K562 (cell line): ENCODE data around the gene TBC1D7. TPM values are rescaled to one million over a fixed set of nuclear protein-coding genes. Genes with fewer than 3 reads are reported as not detected.

Experiments
- C11orf30 ChIP-seq: fragments of 450-650 bp; IDR thresholded peaks from 2 replicates; pipeline ENCODE4 v1.6.1; 2016; ENCODE audit warnings: low read depth, mild to moderate bottlenecking
- CBFB ChIP-seq: sonication (generic); formaldehyde crosslinking; IDR thresholded peaks from 2 replicates; pipeline ENCODE4 v1.4.0; 2020; ENCODE audit warnings: mild to moderate bottlenecking, missing genetic modification reagents
- HMBOX1 ChIP-seq: sonication (generic); IDR thresholded peaks from 2 replicates; pipeline ENCODE4 v1.6.1; 2016
- IRF1 ChIP-seq: sonication (generic); formaldehyde crosslinking; IDR thresholded peaks from 2 replicates; pipeline ENCODE4 v1.8.0; 2022; ENCODE audit warnings: missing genetic modification reagents, mild to moderate bottlenecking, borderline replicate concordance
- NCOA4 ChIP-seq: fragments of 450-650 bp; IDR thresholded peaks from 2 replicates; pipeline ENCODE4 v1.6.1; 2018; ENCODE audit warnings: mild to moderate bottlenecking; ENCODE audit not compliant: partially characterized antibody
- NEUROD1 ChIP-seq: fragments of 150-350 bp; IDR thresholded peaks from 2 replicates; pipeline ENCODE4 v1.6.1; 2014; ENCODE audit warnings: borderline replicate concordance, low read length, low read depth; ENCODE audit not compliant: partially characterized antibody
- NFATC3 ChIP-seq: fragments of 450-650 bp; IDR thresholded peaks from 2 replicates; pipeline ENCODE4 v1.6.1; 2017; ENCODE audit warnings: mild to moderate bottlenecking
- NR0B1 ChIP-seq: fragments of 450-650 bp; IDR thresholded peaks from one replicate; pipeline ENCODE4 v1.6.1; 2018; ENCODE audit warnings: mild to moderate bottlenecking, moderate library complexity; ENCODE audit not compliant: partially characterized antibody
- POLR3A ChIP-seq: IDR thresholded peaks from 2 replicates; pipeline ENCODE4 v1.6.1; 2011; ENCODE audit warnings: borderline replicate concordance, mild to moderate bottlenecking, moderate library complexity; ENCODE audit not compliant: insufficient read length, insufficient read depth; ENCODE audit errors: extremely low read depth
- RFX7 ChIP-seq: fragments of 250-450 bp; sonication (Bioruptor Pico); IDR thresholded peaks from 2 replicates; pipeline ENCODE4 v1.5.1; 2021; ENCODE audit warnings: mild to moderate bottlenecking
- SOX6 ChIP-seq: fragments of 450-650 bp; IDR thresholded peaks from 2 replicates; pipeline ENCODE4 v1.6.1; 2014; ENCODE audit warnings: mild to moderate bottlenecking
- TCF3 ChIP-seq: sonication (generic); formaldehyde crosslinking; IDR thresholded peaks from 2 replicates; pipeline ENCODE4 v1.4.0; 2020; ENCODE audit warnings: mild to moderate bottlenecking, missing genetic modification reagents
- TCFL5 ChIP-seq: fragments of 250-450 bp; sonication (Bioruptor Pico); conservative IDR thresholded peaks from 2 replicates; pipeline ENCODE4 v1.6.1; 2021; ENCODE audit warnings: mild to moderate bottlenecking, moderate library complexity, matching md5 sums
- THRA ChIP-seq: fragments of 450-650 bp; IDR thresholded peaks from 2 replicates; pipeline ENCODE4 v1.6.1; 2017; ENCODE audit warnings: mild to moderate bottlenecking, moderate library complexity
- TOE1 ChIP-seq, 2 experiments: fragments of 450-650 bp in 1 of 2; sonication (generic) in 1 of 2; formaldehyde crosslinking in 1 of 2; IDR thresholded peaks; 2 replicates each; pipeline versions ENCODE4 v1.7.1 to v1.8.0; 2016 to 2022; ENCODE audit warnings: borderline replicate concordance in 2 of 2, mild to moderate bottlenecking in 2 of 2, antibody characterized with exemption in 1 of 2, inconsistent platforms in 1 of 2, low read depth in 1 of 2, missing genetic modification reagents in 1 of 2, moderate library complexity in 1 of 2
- ZBTB2 ChIP-seq: fragments of 450-650 bp; IDR thresholded peaks from 2 replicates; pipeline ENCODE4 v1.6.1; 2016; ENCODE audit warnings: antibody characterized with exemption
- ZNF431 ChIP-seq: sonication (generic); formaldehyde crosslinking; IDR thresholded peaks from 2 replicates; pipeline ENCODE4 v1.8.0; 2022; ENCODE audit warnings: mild to moderate bottlenecking, missing genetic modification reagents
- ZNF583 ChIP-seq: fragments of 250-450 bp; sonication (Bioruptor Pico); IDR thresholded peaks from 2 replicates; pipeline ENCODE4 v1.4.0; 2020
- ZNF639 ChIP-seq, 2 experiments: fragments of 200-800 bp in 1 of 2; sonication (Bioruptor generic) in 1 of 2; sonication (generic) in 1 of 2; formaldehyde crosslinking in 1 of 2; IDR thresholded peaks in 1 of 2; conservative IDR thresholded peaks in 1 of 2; 2 replicates each; pipeline versions ENCODE4 v1.5.0 to v1.6.1; 2016 to 2020; ENCODE audit warnings: missing compliant biosample characterization in 1 of 2, missing genetic modification characterization in 1 of 2, missing genetic modification reagents in 1 of 2
- polyA plus RNA-seq, 8 experiments: library from polyadenylated mRNA; depleted of rRNA in 4 of 8; stranded (reverse) in 5 of 8; unstranded in 3 of 8; fragments of >200 nt; fragmentation: Nextera tagmentation in 2 of 8; fragmentation: Illumina TruSeq in 1 of 8; extraction: Ambion mirVana in 2 of 8; extraction: Trizol in 1 of 8; gene quantifications; 2 replicates each; pipeline versions ENCODE4 v1.2.1 to v1.2.3, GENCODE V29; 2011 to 2014; ENCODE audit warnings: inconsistent platforms in 1 of 8, missing spikeins in 1 of 8
- total RNA-seq, 7 experiments: library from RNA; depleted of rRNA in 6 of 7; stranded (reverse); fragments of >200 nt in 6 of 7; fragmentation: Illumina TruSeq in 2 of 7; extraction: Trizol in 2 of 7; gene quantifications; 2 replicates each; pipeline versions ENCODE4 v1.2.1 to v1.2.3, GENCODE V29; 2011 to 2021; ENCODE audit warnings: low replicate concordance in 1 of 7

TBC1D7 gene
- total and polyA plus RNA-seq, 9 of the 15 experiments (the other 6 are each of a cell fraction or from before 2014, with no cell fraction given), result 49.4 to 107 (median 61.1) TPM

- TF ChIP-seq CBFB (CRISPR knock-in tag) (no peak), NCOA4 (no peak), ZNF583 (no peak), TCF3 (CRISPR knock-in tag) (no peak), NFATC3 (peak; percentile 47; the same call in 1 of the 2 replicates), TCFL5 (no peak), THRA (no peak), HMBOX1 (no peak; the same call in 1 of the 2 replicates), TOE1 (IDR thresholded peaks at IDR 0.05; ENCODE audit: borderline replicate concordance) (peak; percentile 57; the same call in 1 of the 2 replicates), TOE1 (CRISPR knock-in tag; IDR thresholded peaks at IDR 0.05; ENCODE audit: borderline replicate concordance, low read depth) (0 out of 2 replicates have a peak, but pooled peaks have one; percentile 68), ZNF431 (CRISPR knock-in tag) (no peak), ZNF639 (CRISPR knock-in tag; conservative IDR thresholded peaks at IDR 0.05 in 1 of 2, IDR thresholded peaks at IDR 0.05 in 1 of 2) (peak in 1 of 2 experiments; percentile 61; a peak in 2 of 4 replicates), SOX6 (peak; percentile 31; the same call in 1 of the 2 replicates), NEUROD1 (no peak), C11orf30 (peak; percentile 61), IRF1 (no peak), NR0B1 (no peak), ZBTB2 (peak; percentile 91), POLR3A (no peak), RFX7 (CRISPR knock-in tag) (no peak)
Observed at GRCh38 chr6:13328076-13328874, at the start of gene TBC1D7 (continued).
